HUDEP-2 (cell line): Measurements from ENCODE around the gene SRGAP2B.
"Not testable (repeated sequence)": the region's sequence is repeated elsewhere in the genome, so short reads cannot be mapped to it uniquely, and the experiment has no call there.

Experiments
- DNase-seq, 76 experiments: peaks; one replicate each; lab custom pipeline; 2025; ENCODE audit not compliant: unreplicated experiment in 76 of 76; lab: John Stamatoyannopoulos, UW

Gene SRGAP2B

GRCh38 chr1:145047553-145047952 lies 47.6 kb downstream of the SRGAP2B start:
- DNase-seq = not testable (repeated sequence)

- DNase-seq = not testable (repeated sequence)
Measured at GRCh38 chr1:145045571-145046273, 49.4 kb downstream of the SRGAP2B start.

GRCh38 chr1:145041519-145041918 lies 53.6 kb downstream of the SRGAP2B start:
- DNase-seq = not testable (repeated sequence)

GRCh38 chr1:145036019-145036418 lies 59.1 kb downstream of the SRGAP2B start:
- DNase-seq = not testable (repeated sequence)

- DNase-seq = not testable (repeated sequence)
Measured at GRCh38 chr1:145033523-145033922, 61.6 kb downstream of the SRGAP2B start.

- not testable (repeated sequence) for DNase-seq
Measured at GRCh38 chr1:145027251-145027650, 67.9 kb downstream of the SRGAP2B start.

GRCh38 chr1:145025286-145025685 lies 69.8 kb downstream of the SRGAP2B start:
- not testable (repeated sequence) for DNase-seq

GRCh38 chr1:145022259-145022658 lies 72.9 kb downstream of the SRGAP2B start:
- not testable (repeated sequence) for DNase-seq

- DNase-seq = not testable (repeated sequence)
Measured at GRCh38 chr1:145021749-145022148, 73.4 kb downstream of the SRGAP2B start.

GRCh38 chr1:145019709-145020108 lies 75.4 kb downstream of the SRGAP2B start:
- not testable (repeated sequence) for DNase-seq

- DNase-seq = not testable (repeated sequence)
Measured at GRCh38 chr1:145017725-145018124, 77.4 kb downstream of the SRGAP2B start.

- not testable (repeated sequence) for DNase-seq
Measured at GRCh38 chr1:145016492-145016862, 78.7 kb downstream of the SRGAP2B start.

- not testable (repeated sequence) for DNase-seq
Measured at GRCh38 chr1:145015744-145016491, 79.2 kb downstream of the SRGAP2B start.

GRCh38 chr1:145013353-145013752 lies 81.8 kb downstream of the SRGAP2B start:
- not testable (repeated sequence) for DNase-seq

GRCh38 chr1:145011811-145012210 lies 83.3 kb downstream of the SRGAP2B start:
- not testable (repeated sequence) for DNase-seq

GRCh38 chr1:145010580-145010979 lies 84.5 kb downstream of the SRGAP2B start:
- not testable (repeated sequence) for DNase-seq

GRCh38 chr1:145009928-145010327 lies 85.2 kb downstream of the SRGAP2B start:
- DNase-seq = not testable (repeated sequence)

GRCh38 chr1:145008388-145008787 lies 86.7 kb downstream of the SRGAP2B start:
- DNase-seq = not testable (repeated sequence)

GRCh38 chr1:145005142-145005541 lies 90.0 kb downstream of the SRGAP2B start:
- DNase-seq = not testable (repeated sequence)

- DNase-seq = not testable (repeated sequence)
Measured at GRCh38 chr1:145001381-145001780, 93.7 kb downstream of the SRGAP2B start.

GRCh38 chr1:145000743-145001326 lies 94.3 kb downstream of the SRGAP2B start:
- not testable (repeated sequence) for DNase-seq
